Limb (tissue), 2 donors: Measurements from ENCODE around the gene ATF4.

Experiments
- DNase-seq, 2 donors: peaks; one replicate each; pipeline ENCODE4 v3.0.0-alpha.2; 2016; ENCODE audit errors: extremely low spot score in 2 of 2

The ATF4 gene

GRCh38 chr22:39528080-39528661 lies 7.8 kb downstream of the ATF4 start:
- DNase-seq, result no peak

- peak; percentile 87 to 93 for DNase-seq
Measured at GRCh38 chr22:39528681-39529486, 8.5 kb downstream of the ATF4 start.

- DNase-seq, result no peak
Measured at GRCh38 chr22:39529487-39529851, 9.1 kb downstream of the ATF4 start.

GRCh38 chr22:39530116-39530515 lies 9.8 kb downstream of the ATF4 start:
- no peak for DNase-seq

- no peak for DNase-seq
Measured at GRCh38 chr22:39530692-39531331, 10.4 kb downstream of the ATF4 start.

GRCh38 chr22:39532215-39533073 lies 12.1 kb downstream of the ATF4 start, which contains the start of gene RPS19BP1:
RPS19BP1 (minus strand) TSS chr22:39532748; CDS start chr22:39532738, 10 bp downstream.
- peak; percentile 98 to 99 for DNase-seq

GRCh38 chr22:39534092-39534506 lies 13.7 kb downstream of the ATF4 start:
- no peak for DNase-seq

GRCh38 chr22:39534591-39535356 lies 14.4 kb downstream of the ATF4 start:
- peak; percentile 79 to 93 for DNase-seq

GRCh38 chr22:39535357-39535725 lies 15.0 kb downstream of the ATF4 start:
- DNase-seq, result no peak

- DNase-seq, result no peak
Measured at GRCh38 chr22:39535831-39536449, 15.6 kb downstream of the ATF4 start.

GRCh38 chr22:39536711-39537110 lies 16.3 kb downstream of the ATF4 start:
- DNase-seq, result no peak

- no peak for DNase-seq
Measured at GRCh38 chr22:39537975-39538374, 17.6 kb downstream of the ATF4 start.

- no peak for DNase-seq
Measured at GRCh38 chr22:39543095-39543494, 22.7 kb downstream of the ATF4 start.

GRCh38 chr22:39545386-39546365 lies 25.3 kb downstream of the ATF4 start:
- peak in 1 of 2 donors; percentile 80 for DNase-seq

GRCh38 chr22:39546889-39547586 lies 26.7 kb downstream of the ATF4 start:
- no peak for DNase-seq

- DNase-seq, result no peak
Measured at GRCh38 chr22:39547587-39547947, 27.2 kb downstream of the ATF4 start.

GRCh38 chr22:39553429-39553828 lies 33.1 kb downstream of the ATF4 start:
- no peak for DNase-seq

- DNase-seq, result no peak
Measured at GRCh38 chr22:39554151-39554550, 33.8 kb downstream of the ATF4 start.
